GM12801 (cell line): ENCODE results near the gene GIMAP7.

Experiments
- TF ChIP-seq, protein P1 (sequence below): IDR thresholded peaks from one replicate; pipeline ENCODE4 v1.5.1; 2011; ENCODE audit warnings: control low read depth; ENCODE audit not compliant: insufficient read length; ENCODE audit errors: extremely low read depth

Gene GIMAP7

DNA sequence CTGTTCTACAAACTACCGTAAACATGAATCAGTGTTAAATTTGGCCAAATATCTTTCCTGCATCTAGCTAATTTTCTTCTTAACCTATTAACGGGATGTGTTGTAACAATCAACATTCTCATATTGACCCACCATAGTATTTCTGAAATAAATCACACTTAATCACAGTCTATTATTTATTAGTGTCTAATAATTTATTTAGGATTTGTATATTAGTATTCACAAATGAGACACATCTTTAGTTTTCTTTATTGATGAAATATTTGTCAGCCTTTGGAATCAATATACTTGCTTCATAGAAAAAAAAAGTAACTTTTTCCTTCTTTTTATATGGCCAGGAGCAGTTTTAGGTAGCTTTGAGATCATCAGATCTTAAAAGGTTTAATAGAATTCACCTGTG is 4.6 kb downstream of the GIMAP7 start:
- TF ChIP-seq, protein P1, sequence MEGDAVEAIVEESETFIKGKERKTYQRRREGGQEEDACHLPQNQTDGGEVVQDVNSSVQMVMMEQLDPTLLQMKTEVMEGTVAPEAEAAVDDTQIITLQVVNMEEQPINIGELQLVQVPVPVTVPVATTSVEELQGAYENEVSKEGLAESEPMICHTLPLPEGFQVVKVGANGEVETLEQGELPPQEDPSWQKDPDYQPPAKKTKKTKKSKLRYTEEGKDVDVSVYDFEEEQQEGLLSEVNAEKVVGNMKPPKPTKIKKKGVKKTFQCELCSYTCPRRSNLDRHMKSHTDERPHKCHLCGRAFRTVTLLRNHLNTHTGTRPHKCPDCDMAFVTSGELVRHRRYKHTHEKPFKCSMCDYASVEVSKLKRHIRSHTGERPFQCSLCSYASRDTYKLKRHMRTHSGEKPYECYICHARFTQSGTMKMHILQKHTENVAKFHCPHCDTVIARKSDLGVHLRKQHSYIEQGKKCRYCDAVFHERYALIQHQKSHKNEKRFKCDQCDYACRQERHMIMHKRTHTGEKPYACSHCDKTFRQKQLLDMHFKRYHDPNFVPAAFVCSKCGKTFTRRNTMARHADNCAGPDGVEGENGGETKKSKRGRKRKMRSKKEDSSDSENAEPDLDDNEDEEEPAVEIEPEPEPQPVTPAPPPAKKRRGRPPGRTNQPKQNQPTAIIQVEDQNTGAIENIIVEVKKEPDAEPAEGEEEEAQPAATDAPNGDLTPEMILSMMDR: no peak

DNA sequence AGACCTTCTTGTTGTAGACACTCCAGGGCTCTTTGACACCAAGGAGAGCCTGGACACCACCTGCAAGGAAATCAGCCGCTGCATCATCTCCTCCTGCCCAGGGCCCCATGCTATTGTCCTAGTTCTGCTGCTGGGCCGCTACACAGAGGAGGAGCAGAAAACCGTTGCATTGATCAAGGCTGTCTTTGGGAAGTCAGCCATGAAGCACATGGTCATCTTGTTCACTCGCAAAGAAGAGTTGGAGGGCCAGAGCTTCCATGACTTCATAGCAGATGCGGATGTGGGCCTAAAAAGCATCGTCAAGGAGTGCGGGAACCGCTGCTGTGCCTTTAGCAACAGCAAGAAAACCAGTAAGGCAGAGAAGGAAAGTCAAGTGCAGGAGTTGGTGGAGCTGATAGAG is 5.5 kb downstream of the GIMAP7 start:
- TF ChIP-seq, protein P1: no peak

DNA sequence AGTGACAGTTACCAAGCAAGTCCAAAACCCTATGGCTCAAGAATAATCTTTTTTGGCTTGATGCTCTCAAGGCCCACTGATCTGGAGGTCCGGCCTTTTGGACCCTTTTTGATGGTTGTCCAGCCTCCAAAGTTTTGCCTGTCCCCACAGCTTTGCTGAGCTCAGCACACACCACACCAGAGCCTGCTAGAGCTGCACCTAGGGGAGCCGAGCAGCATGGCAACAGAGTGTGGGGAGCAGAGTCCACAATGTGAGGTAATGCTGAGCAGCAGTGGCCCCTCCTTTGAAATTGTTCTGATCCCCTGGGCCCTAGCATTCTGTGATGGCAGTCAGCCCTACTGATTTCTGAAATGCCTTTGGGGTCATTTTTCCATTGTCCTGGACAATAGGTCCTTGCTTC is 9.3 kb downstream of the GIMAP7 start:
- TF ChIP-seq, protein P1: no peak

DNA sequence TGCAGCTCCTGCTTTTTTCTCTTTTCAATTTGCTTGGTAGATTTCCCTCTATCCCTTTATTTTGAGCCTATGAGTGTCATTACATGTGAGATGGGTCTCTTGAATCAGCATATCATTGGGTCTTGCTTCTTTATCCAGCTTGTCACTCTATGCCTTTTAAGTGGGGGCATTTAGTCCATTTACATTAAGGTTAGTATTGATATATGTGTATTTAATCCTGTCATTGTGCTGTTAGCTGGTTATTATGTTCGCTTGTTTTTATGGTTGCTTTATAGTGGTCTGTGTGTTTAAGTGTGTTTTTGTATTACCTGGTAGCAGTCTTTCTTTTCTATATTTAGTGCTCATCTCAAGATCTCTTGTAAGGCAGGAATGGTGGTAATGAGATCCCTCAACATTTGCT is 17.0 kb downstream of the GIMAP7 start:
- TF ChIP-seq, protein P1: no peak

DNA sequence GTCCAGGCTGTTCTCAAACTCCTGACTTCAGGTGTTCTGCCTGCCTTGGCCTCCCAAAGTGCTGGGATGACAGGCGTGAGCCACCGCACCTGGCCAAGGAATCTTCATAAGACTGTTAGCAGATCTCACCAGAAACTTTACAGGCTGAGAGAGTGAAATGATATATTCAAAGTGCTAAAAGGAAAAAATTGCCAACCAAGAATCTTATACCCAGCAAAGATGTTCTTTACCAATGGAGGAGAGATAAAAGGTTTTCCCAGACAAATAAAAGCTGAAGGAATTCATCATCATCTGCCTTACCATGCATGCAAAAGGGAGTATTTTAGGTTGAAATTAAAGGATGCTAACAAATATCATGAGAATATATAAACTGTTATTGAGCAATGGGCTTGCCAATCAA is 23.6 kb downstream of the GIMAP7 start:
- TF ChIP-seq, protein P1: no peak

DNA sequence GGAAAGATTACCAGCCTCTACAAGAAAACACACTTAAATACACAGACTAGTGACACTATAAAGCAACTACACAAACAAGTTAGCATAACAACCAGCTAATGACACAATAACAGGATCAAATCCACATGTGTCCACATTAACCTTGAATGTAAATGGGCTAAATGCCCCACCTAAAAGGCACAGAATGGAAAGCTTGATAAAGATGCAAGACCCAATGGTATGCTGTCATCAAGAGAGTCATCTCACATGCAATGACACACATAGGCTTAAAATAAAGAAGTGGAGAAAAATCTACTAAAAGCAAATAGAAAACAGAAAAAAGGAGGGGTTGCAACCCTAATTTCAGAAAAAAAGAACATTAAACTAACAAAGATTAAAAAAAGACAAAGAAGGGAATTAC is 38.5 kb downstream of the GIMAP7 start:
- TF ChIP-seq, protein P1: no peak

DNA sequence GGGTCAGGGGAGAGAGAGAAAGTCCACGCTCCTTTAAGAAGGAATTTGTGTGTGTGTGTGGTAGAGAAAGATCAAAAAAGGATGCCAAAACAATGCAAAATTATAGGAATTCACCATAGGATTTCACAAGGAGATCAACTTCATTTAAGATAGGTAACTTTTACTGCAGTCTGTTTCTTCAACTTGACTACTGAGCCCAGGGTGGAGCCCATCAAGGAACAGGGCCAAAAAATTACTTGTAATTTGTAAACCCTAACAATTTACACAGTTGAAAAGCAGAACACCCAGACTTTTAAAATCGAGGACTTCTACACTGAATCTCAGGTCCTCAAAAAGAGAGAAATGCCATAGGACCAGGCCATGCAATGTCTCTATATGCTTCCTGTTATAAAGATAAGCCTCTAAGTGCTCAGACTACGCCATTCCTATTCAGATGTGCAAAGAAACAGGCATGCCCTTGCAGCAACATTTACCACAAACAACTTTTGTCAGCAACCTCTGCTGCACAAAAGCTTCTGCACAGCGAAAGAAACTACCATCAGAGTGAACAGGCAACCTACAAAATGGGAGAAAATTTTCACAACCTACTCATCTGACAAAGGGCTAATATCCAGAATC is 42.0 kb downstream of the GIMAP7 start:
- TF ChIP-seq, protein P1: no peak

DNA sequence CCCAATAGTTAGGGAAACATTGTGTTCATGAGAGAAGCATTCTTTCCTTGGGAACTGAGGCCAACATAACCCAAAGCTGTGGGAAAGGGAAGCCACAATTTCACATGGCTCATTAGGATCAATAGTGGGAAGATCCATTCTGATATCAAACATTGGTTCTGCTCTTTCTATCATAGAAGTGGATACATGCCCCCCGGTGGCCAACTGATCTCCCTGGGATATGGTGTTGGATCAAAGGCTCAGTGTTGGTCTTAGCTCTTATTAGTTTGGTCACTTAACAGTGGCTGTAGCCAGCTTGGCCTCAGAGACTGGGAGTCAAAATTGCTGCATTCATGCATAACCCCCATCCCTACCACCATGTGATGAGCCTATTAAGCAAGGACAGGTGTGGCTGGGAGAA is 45.8 kb downstream of the GIMAP7 start:
- TF ChIP-seq, protein P1: no peak
